Cardiac muscle cell (in vitro differentiated cells and primary cell): ENCODE results near the gene HDAC11. TPM values are rescaled to one million over a fixed set of nuclear protein-coding genes. Genes with fewer than 3 reads are reported as not detected.

ENCODE experiments used
- DNase-seq, 2 donors: peaks; one replicate each; pipeline versions ENCODE4 v3.0.0 to v3.0.0-alpha.2; 2010 to 2017; ENCODE audit warnings: low read depth in 1 of 2, low spot score in 1 of 2
- H3K27ac ChIP-seq: fragments of 200-600 bp; sonication (generic); 2 replicates; pipeline ENCODE4 v1.5.1; 2016
- H3K27me3 ChIP-seq: fragments of 200-600 bp; sonication (generic); 2 replicates; pipeline ENCODE4 v1.6.0; 2016; ENCODE audit warnings: control low read depth
- H3K36me3 ChIP-seq: fragments of 200-600 bp; sonication (generic); 2 replicates; pipeline ENCODE4 v1.5.1; 2016; ENCODE audit warnings: control low read depth
- H3K4me1 ChIP-seq: fragments of 200-600 bp; sonication (generic); 2 replicates; pipeline ENCODE4 v1.8.1; 2017; ENCODE audit warnings: low read depth, mild to moderate bottlenecking, mixed run types
- H3K4me3 ChIP-seq: fragments of 200-600 bp; sonication (generic); 2 replicates; pipeline ENCODE4 v1.5.1; 2016; ENCODE audit warnings: mild to moderate bottlenecking
- H3K9me3 ChIP-seq: fragments of 200-600 bp; sonication (generic); 2 replicates; pipeline ENCODE4 v1.5.1; 2017; ENCODE audit warnings: low read depth, mild to moderate bottlenecking, control low read depth
- polyA plus RNA-seq: library from polyadenylated mRNA; unstranded; fragments of >200 nt; fragmentation: Nextera tagmentation; extraction: Ambion mirVana; gene quantifications from 2 replicates; pipeline ENCODE4 v1.2.1, GENCODE V29; 2016
- total RNA-seq: library from RNA; depleted of rRNA; stranded (reverse); fragments of >200 nt; gene quantifications from 2 replicates; pipeline ENCODE4 v1.2.3, GENCODE V29; 2016
- TF ChIP-seq, protein P1 (sequence below): IDR thresholded peaks from 2 replicates; pipeline ENCODE4 v1.5.1; 2012; ENCODE audit warnings: low read depth, mild to moderate bottlenecking, low read length

Gene HDAC11
- total and polyA plus RNA-seq, 2 experiments from 2014 or later = 27.1 to 35.7 TPM

DNA sequence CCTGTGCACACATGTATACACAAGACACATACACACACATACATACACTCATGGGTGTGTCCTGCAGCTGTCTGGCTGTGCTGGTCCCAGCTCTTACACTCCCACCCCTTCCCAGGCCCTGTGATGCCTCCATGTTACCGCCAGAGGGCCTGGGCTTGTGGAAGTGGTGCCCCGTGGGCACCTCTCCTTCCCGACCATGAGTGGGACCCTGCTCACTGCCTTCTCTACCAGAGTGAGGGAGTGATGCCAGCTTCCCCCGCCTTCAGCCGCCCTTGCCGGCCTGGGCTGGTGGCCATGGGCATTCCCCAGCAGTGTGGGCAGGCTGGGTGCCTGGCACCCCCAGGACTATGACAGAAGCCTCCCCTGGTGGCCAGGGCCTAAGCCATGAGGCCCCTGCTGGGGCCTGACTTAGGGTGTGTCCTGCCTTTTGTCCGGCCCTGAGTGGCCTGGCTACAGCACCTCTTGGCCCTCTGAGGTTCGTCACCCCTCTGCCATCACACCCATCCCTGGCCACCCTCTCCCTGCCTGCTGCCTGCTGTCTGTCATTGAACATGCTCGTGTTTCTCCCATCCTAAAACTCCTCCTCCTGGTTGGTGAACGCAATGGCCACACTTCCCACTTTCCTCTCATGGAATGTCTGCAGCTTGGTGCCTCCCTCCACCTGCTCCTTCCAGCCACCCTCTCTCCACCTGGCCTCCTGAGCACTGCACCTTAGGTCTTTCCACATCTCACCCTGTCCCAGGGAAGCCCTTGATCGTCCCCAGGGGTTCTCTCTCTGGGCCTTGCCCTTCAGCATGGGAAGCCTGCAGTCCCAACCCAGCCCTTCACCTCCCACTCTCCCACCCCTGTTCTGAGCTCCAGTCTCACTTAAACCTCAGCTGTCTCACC lies 14.6 kb downstream of the HDAC11 start:
- Histone ChIP-seq H3K9me3 (no peaks in the 10 kb centered on the region), H3K27me3 (no peaks in the 10 kb centered on the region), H3K4me1 (peaks cover 4% of the 10 kb centered on the region), H3K4me3 (no peak overlapping the region), H3K27ac (no peak overlapping the region), H3K36me3 (no peaks in the 10 kb centered on the region)
- DNase-seq = peak; percentile 44 to 50
- TF ChIP-seq, protein P1, sequence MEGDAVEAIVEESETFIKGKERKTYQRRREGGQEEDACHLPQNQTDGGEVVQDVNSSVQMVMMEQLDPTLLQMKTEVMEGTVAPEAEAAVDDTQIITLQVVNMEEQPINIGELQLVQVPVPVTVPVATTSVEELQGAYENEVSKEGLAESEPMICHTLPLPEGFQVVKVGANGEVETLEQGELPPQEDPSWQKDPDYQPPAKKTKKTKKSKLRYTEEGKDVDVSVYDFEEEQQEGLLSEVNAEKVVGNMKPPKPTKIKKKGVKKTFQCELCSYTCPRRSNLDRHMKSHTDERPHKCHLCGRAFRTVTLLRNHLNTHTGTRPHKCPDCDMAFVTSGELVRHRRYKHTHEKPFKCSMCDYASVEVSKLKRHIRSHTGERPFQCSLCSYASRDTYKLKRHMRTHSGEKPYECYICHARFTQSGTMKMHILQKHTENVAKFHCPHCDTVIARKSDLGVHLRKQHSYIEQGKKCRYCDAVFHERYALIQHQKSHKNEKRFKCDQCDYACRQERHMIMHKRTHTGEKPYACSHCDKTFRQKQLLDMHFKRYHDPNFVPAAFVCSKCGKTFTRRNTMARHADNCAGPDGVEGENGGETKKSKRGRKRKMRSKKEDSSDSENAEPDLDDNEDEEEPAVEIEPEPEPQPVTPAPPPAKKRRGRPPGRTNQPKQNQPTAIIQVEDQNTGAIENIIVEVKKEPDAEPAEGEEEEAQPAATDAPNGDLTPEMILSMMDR = peak; percentile 72

- peaks cover 4% of the 10 kb centered on the region for H3K4me1 ChIP-seq
- no peak overlapping the region for H3K27ac ChIP-seq
- H3K27me3 ChIP-seq = no peaks in the 10 kb centered on the region
- TF ChIP-seq, protein P1 = no peak
- H3K4me3 ChIP-seq = no peak overlapping the region
- no peaks in the 10 kb centered on the region for H3K9me3 ChIP-seq
- no peak for DNase-seq
- H3K36me3 ChIP-seq = no peaks in the 10 kb centered on the region
These were observed 15.3 kb downstream of the HDAC11 start for GRCh38 chr3:13495351-13495813.

DNA sequence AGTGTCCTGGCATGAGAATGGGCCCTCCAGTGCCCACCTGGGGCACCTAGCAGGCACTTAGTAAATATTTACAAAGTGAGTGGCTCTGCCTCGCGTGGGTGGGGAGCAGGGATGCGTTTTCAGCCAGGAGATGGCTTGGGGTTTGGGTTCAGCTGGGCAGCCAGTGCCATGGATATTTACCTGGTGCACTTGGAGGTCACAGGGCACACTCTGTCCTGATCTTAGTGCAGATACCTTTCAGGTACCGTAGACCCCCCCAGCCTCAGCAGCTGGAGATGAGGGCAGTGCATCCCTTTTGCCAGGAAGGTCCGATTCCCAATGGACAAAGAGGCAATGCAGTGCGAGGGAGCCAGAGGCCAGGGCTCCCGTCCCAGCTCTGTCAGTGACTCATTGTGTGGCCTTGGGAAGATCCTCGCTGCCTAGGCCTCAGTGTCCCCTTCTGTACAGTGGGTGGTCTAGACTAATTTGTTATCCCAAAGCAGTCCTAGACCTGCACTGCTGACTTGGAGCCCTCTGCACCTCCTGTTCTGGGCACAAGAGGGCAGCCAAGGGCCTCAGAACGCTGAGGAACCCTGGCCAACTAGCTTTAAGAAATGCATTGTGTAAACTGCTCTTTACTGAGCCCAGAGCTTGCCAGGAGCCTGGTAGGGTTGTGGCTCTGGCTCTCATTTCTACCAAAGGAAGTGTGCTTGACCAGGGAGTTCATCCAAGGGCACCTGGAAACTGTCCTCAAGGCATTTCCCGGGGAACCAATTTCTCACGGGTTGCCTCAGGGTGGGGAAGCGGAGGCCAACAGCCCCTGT lies 16.0 kb downstream of the HDAC11 start:
- peaks cover 4% of the 10 kb centered on the region for H3K4me1 ChIP-seq
- no peaks in the 10 kb centered on the region for H3K36me3 ChIP-seq
- H3K9me3 ChIP-seq = no peaks in the 10 kb centered on the region
- H3K27me3 ChIP-seq = no peaks in the 10 kb centered on the region
- H3K27ac ChIP-seq = no peak overlapping the region
- TF ChIP-seq, protein P1 = peak; percentile 97
- no peak overlapping the region for H3K4me3 ChIP-seq
- DNase-seq = peak; percentile 85 to 88

GRCh38 chr3:13496879-13497278 lies 16.8 kb downstream of the HDAC11 start:
- Histone ChIP-seq H3K4me1 (peaks cover 4% of the 10 kb centered on the region), H3K36me3 (no peaks in the 10 kb centered on the region), H3K27ac (no peak overlapping the region), H3K4me3 (no peak overlapping the region), H3K27me3 (no peaks in the 10 kb centered on the region), H3K9me3 (no peaks in the 10 kb centered on the region)
- TF ChIP-seq, protein P1 = no peak
- DNase-seq = no peak

- Histone ChIP-seq H3K36me3 (no peaks in the 10 kb centered on the region), H3K4me3 (no peak overlapping the region), H3K27me3 (no peaks in the 10 kb centered on the region), H3K27ac (no peak overlapping the region), H3K9me3 (no peaks in the 10 kb centered on the region), H3K4me1 (peaks cover 4% of the 10 kb centered on the region)
- TF ChIP-seq, protein P1 = no peak
- DNase-seq = peak in 1 of 2 donors; percentile 12
These were observed 17.3 kb downstream of the HDAC11 start for GRCh38 chr3:13497386-13497785.
